LNCAP (cell line): ENCODE data around the gene MRAP.

ENCODE experiments used
- CTCF ChIP-seq: fragments of 450-650 bp; IDR thresholded peaks from 2 replicates; pipeline ENCODE4 v1.5.1; 2017; ENCODE audit warnings: mild to moderate bottlenecking

The MRAP gene

GRCh38 chr21:32312326-32312725 lies 13.7 kb downstream of the MRAP start:
- no peak for TF ChIP-seq CTCF

GRCh38 chr21:32312976-32313375 lies 14.3 kb downstream of the MRAP start:
- TF ChIP-seq CTCF = no peak

DNA sequence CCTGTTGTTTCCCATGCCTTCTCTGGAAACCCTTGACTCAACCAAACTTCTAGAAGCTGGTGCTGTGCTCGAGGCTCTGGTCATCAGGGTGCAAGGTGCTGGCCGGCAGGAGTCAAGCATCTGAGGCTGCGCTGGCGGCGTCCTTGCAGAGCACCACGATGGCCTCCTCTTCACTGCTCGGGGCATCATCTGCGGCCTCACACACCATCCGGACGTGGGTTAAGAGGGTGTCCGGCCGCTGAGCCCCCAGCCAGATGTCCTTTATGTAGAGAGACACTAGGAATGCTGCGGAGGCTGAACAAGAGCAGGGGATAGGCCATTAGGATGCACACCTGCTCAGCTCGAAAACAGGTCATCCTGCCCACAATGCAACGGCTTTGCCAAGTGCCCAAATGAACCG lies 16.2 kb downstream of the MRAP start:
- no peak for TF ChIP-seq CTCF

DNA sequence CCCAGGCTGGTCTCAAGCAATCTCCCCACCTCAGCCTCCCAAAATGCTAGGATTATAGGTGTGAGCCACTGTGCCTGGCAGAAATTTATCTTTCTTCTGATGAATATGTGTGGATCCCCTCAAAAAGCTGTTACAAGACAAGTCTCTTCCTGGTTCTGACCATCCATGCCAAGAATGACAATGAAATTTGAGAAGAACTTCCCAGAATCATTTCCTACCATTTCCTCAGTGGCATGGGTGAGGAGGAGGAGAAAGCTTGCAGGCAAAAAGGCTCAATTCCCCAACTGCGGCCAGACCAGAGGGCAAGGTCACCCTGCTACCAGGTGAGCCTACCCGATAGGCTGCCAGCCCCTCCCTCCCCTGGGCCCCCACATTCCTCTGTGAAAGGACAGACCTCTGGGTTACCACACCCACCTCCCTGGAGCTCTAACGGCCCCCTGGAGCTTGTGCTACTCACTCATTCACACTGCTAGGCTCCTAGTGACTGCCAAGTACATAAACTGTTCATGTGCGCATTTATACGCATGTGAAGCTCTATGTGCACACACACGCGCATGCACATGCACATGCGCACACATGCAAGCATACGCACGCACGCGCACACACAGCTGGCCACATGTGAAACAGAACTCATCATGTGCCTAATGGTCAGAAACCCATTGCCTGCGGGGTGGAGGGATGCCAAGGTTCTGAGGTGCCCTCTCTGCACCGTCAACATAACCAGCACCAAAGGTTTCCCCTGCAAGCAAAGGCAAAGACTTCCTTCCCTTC lies 17.0 kb downstream of the MRAP start:
- TF ChIP-seq CTCF = no peak

DNA sequence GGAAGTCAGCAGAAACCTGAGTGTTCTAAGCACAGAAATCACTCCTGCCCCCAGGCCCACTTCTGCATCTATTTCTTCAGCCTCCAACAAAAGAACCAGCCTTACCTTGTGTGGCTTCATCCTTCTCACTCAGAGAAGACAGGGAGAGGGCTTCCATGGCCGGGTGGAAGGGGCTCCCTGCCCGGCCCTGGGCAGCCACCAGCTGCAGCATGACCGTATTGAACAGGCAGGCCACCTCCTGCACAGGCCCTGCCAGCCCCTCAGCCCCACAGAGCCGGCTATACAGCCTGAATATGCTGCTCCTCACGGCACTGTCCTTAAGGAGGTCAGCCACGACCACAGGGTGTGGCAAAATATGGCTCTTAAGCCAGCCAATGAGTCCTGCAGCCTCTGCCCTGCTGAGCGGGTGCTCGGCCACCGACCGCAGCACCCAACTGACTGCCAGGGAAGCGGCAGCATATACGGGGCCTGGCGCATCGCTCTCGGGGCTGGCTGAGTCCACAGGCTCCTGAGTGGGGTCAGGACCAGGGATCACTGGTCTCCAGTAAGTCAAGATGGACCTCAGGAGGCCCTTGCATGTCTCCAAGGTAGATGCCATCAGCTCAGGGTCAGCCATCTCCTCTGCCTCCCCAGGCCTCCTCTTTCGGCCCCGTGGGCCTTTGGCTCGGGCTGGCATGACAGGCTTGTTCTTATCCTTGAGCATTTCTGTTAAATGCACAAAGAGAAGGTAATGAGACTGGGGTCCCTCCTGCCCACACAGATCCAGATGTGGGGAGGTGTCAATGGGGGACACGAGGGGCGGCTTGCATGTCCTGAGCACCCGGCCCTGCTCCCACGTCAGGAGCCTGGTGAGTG lies 17.9 kb downstream of the MRAP start:
- no peak for TF ChIP-seq CTCF

- no peak for TF ChIP-seq CTCF
These were observed 19.1 kb downstream of the MRAP start for GRCh38 chr21:32317726-32318125.

GRCh38 chr21:32319012-32319411 lies 20.4 kb downstream of the MRAP start:
- no peak for TF ChIP-seq CTCF
